IMR-90 (cell line): ENCODE measurements around the gene LRP1B. TPM values are rescaled to one million over a fixed set of nuclear protein-coding genes. Genes with fewer than 3 reads are reported as not detected.

ENCODE experiments used
- ATAC-seq: fragments of 200-7000 bp; cut with Tn5 transposase; 2 replicates; pipeline ENCODE4 v1.9.1; 2020; ENCODE audit warnings: low read depth, mild to moderate bottlenecking, moderate library complexity
- BruUV-seq: library from RNA; stranded (reverse); fragments of 400-500 nt; replicated peaks from 2 replicates; lab custom pipeline; 2021; lab: Mats Ljungman, UMichigan
- CTCF ChIA-PET: fragments of 300-600 bp; formaldehyde crosslinking; extraction: SDS; loops from one replicate; lab custom pipeline; 2021; ENCODE audit warnings: antibody characterized with exemption; lab: Yijun Ruan, JAX
- POLR2A ChIA-PET: fragments of 300-600 bp; sonication (Branson Sonifier 250); formaldehyde crosslinking; loops from one replicate; lab custom pipeline; 2022; ENCODE audit warnings: antibody characterized with exemption; ENCODE audit not compliant: unreplicated experiment; lab: Charles Lee
- DNase-seq: peaks from one replicate; pipeline ENCODE4 v3.0.0; 2013
- H2AFZ ChIP-seq: replicated peaks from 2 replicates; pipeline ENCODE3; 2013; ENCODE audit warnings: low read length, mild to moderate bottlenecking; ENCODE audit not compliant: poor library complexity
- H2AK5ac ChIP-seq: 2 replicates; pipeline ENCODE4 v1.6.1; 2013; ENCODE audit warnings: low read depth, low read length, inconsistent platforms
- H2AK9ac ChIP-seq: replicated peaks from 2 replicates; pipeline ENCODE3; 2013; ENCODE audit warnings: mild to moderate bottlenecking, low read depth, low read length, moderate library complexity; ENCODE audit not compliant: poor library complexity
- H2BK120ac ChIP-seq: 2 replicates; pipeline ENCODE4 v1.6.1; 2013; ENCODE audit warnings: low read depth, low read length, inconsistent platforms
- H2BK15ac ChIP-seq: 3 replicates; pipeline ENCODE4 v1.6.1; 2013; ENCODE audit warnings: low read depth, low read length, inconsistent platforms
- H2BK20ac ChIP-seq: 2 replicates; pipeline ENCODE4 v1.6.1; 2013; ENCODE audit warnings: low read depth, mild to moderate bottlenecking, inconsistent platforms, low read length, moderate library complexity
- H2BK5ac ChIP-seq: 2 replicates; pipeline ENCODE4 v1.6.1; 2013; ENCODE audit warnings: mild to moderate bottlenecking, low read depth, low read length, inconsistent platforms; ENCODE audit not compliant: poor library complexity, severe bottlenecking
- H3K14ac ChIP-seq: replicated peaks from 2 replicates; pipeline ENCODE4 v1.6.1; 2013; ENCODE audit warnings: low read depth, low read length, inconsistent platforms
- H3K18ac ChIP-seq: 2 replicates; pipeline ENCODE4 v1.6.1; 2013; ENCODE audit warnings: low read depth, low read length, control low read depth
- H3K23ac ChIP-seq: 2 replicates; pipeline ENCODE4 v1.6.1; 2013; ENCODE audit warnings: low read depth, low read length, inconsistent platforms
- H3K27ac ChIP-seq: 2 replicates; pipeline ENCODE4 v1.5.1; 2013; ENCODE audit warnings: mild to moderate bottlenecking, control low read depth, low read length; ENCODE audit not compliant: insufficient read depth
- H3K27me3 ChIP-seq: 2 replicates; pipeline ENCODE4 v1.6.1; 2013; ENCODE audit warnings: low read length; ENCODE audit not compliant: control insufficient read depth, insufficient read depth
- H3K36me3 ChIP-seq: 2 replicates; pipeline ENCODE4 v1.6.1; 2013; ENCODE audit warnings: low read length, mixed read lengths; ENCODE audit not compliant: control insufficient read depth, insufficient read depth
- H3K4ac ChIP-seq: 2 replicates; pipeline ENCODE4 v1.6.1; 2013; ENCODE audit warnings: low read depth, low read length, inconsistent platforms
- H3K4me1 ChIP-seq: 2 replicates; pipeline ENCODE4 v1.6.1; 2013; ENCODE audit warnings: low read length, mixed read lengths; ENCODE audit not compliant: control insufficient read depth, insufficient read depth
- H3K4me2 ChIP-seq: 2 replicates; pipeline ENCODE4 v1.6.1; 2013; ENCODE audit warnings: low read depth, mild to moderate bottlenecking, control low read depth, low read length, moderate library complexity
- H3K4me3 ChIP-seq: 2 replicates; pipeline ENCODE4 v1.5.1; 2013; ENCODE audit warnings: low read depth, mild to moderate bottlenecking, control low read depth, low read length, moderate library complexity; ENCODE audit not compliant: insufficient read depth
- H3K56ac ChIP-seq: 2 replicates; pipeline ENCODE4 v1.6.1; 2013; ENCODE audit warnings: low read length, inconsistent platforms; ENCODE audit not compliant: insufficient read depth; ENCODE audit errors: extremely low read depth
- H3K79me1 ChIP-seq, 2 experiments: 2 replicates each; pipeline ENCODE4 v1.6.1; 2013; ENCODE audit warnings: low read length in 2 of 2, inconsistent platforms in 1 of 2, low read depth in 1 of 2
- H3K9ac ChIP-seq: 2 replicates; pipeline ENCODE4 v1.6.1; 2013; ENCODE audit warnings: low read depth, low read length, control low read depth
- H3K9me1 ChIP-seq: 2 replicates; pipeline ENCODE4 v1.6.1; 2013; ENCODE audit warnings: low read length, inconsistent platforms; ENCODE audit not compliant: insufficient read depth
- H3K9me3 ChIP-seq: 2 replicates; pipeline ENCODE4 v1.6.1; 2013; ENCODE audit warnings: low read length; ENCODE audit not compliant: control insufficient read depth, insufficient read depth
- H4K20me1 ChIP-seq: 2 replicates; pipeline ENCODE4 v1.6.1; 2013; ENCODE audit warnings: low read length, inconsistent platforms; ENCODE audit not compliant: insufficient read depth
- H4K5ac ChIP-seq: 2 replicates; pipeline ENCODE4 v1.6.1; 2013; ENCODE audit warnings: mild to moderate bottlenecking, low read depth, low read length, control low read depth
- H4K8ac ChIP-seq, 2 experiments: 2 replicates each; pipeline ENCODE4 v1.6.1; 2013; ENCODE audit warnings: low read depth in 2 of 2, low read length in 2 of 2, control low read depth in 1 of 2, inconsistent platforms in 1 of 2
- H4K91ac ChIP-seq: 2 replicates; pipeline ENCODE4 v1.6.1; 2013; ENCODE audit warnings: low read depth, low read length, inconsistent platforms; ENCODE audit not compliant: insufficient read depth
- ELK1 ChIP-seq: fragments of 150-350 bp; IDR thresholded peaks from 2 replicates; pipeline ENCODE4 v1.6.1; 2016; ENCODE audit warnings: low read depth, mild to moderate bottlenecking, low read length, moderate library complexity, borderline replicate concordance
- MAZ ChIP-seq: IDR thresholded peaks from 2 replicates; pipeline ENCODE4 v1.6.1; 2012; ENCODE audit warnings: low read depth, mild to moderate bottlenecking, low read length, improper control_type of control experiment, moderate library complexity, borderline replicate concordance
- WGBS, 2 experiments: methylation state at CpG; one replicate each; pipeline versions ENCODE4 v1.1.5 to v1.1.7; 2013; ENCODE audit warnings: missing lambda C conversion rate in 2 of 2; ENCODE audit not compliant: insufficient read length in 1 of 2; ENCODE audit errors: extremely low coverage in 2 of 2; 5-methylcytosine and 5-hydroxymethylcytosine counted together
- dilution Hi-C: fragments of 300-500 bp; cut with HindIII; formaldehyde crosslinking; loops from one replicate; pipeline ENCODE4 v1.14.3; 2018; ENCODE audit warnings: low sequenced_read_pairs; ENCODE audit not compliant: unreplicated experiment
- in situ Hi-C: fragments of 300-500 bp; cut with MboI; formaldehyde crosslinking; loops from 3 replicates; pipeline ENCODE4 v1.14.3; 2019; ENCODE audit warnings: low sequenced_read_pairs, inconsistent platforms, mixed read lengths
- intact Hi-C: fragments of 100-400 bp; cut with micrococcal nuclease; formaldehyde crosslinking; loops from 2 replicates; pipeline ENCODE4 v1.10.0; 2022
- polyA plus RNA-seq, 3 experiments: library from polyadenylated mRNA; depleted of rRNA; stranded (reverse); fragments of >200 nt; gene quantifications; 2 replicates each; pipeline ENCODE4 v1.2.3, GENCODE V29; 2012; ENCODE audit warnings: low replicate concordance in 1 of 3
- total RNA-seq: library from RNA; depleted of rRNA; stranded (reverse); fragments of >200 nt; gene quantifications from 2 replicates; pipeline ENCODE4 v1.2.3, GENCODE V29; 2012

Gene LRP1B
- total and polyA plus RNA-seq, 2 of the 4 experiments (the other 2 are of a cell fraction), result under 0.01 to 0.02 TPM

- H2AFZ ChIP-seq, result no peak overlapping the region
- H2BK5ac ChIP-seq, result no peak overlapping the region
- H3K9me1 ChIP-seq, result no peaks in the 10 kb centered on the region
- no peak overlapping the region for H4K91ac ChIP-seq
- intact Hi-C loops, result no loop called here
- in situ Hi-C loops, result no loop called here
- DNase-seq (no peak), ATAC-seq (no peak)
- H3K4me3 ChIP-seq, result no peak overlapping the region
- H3K27me3 ChIP-seq, result no peaks in the 10 kb centered on the region
- no TSS peak for BruUV-seq
- dilution Hi-C loops, result no loop called here
- H3K4me1 ChIP-seq, result no peaks in the 10 kb centered on the region
- TF ChIP-seq MAZ (no peak), ELK1 (no peak)
- H3K9ac ChIP-seq, result no peak overlapping the region
- H3K27ac ChIP-seq, result no peak overlapping the region
- H2BK120ac ChIP-seq, result no peak overlapping the region
- no peak overlapping the region for H3K23ac ChIP-seq
- H3K4me2 ChIP-seq, result no peak overlapping the region
- H4K5ac ChIP-seq, result no peak overlapping the region
- H3K56ac ChIP-seq, result no peak overlapping the region
- POLR2A ChIA-PET, result no interaction called here
- no peaks in the 10 kb centered on the region for H3K36me3 ChIP-seq
- H2AK5ac ChIP-seq, result no peak overlapping the region
- H4K8ac ChIP-seq, result no peak overlapping the region
- no peak overlapping the region for H3K18ac ChIP-seq
- H3K4ac ChIP-seq, result no peak overlapping the region
- H2BK20ac ChIP-seq, result no peak overlapping the region
- no peaks in the 10 kb centered on the region for H4K20me1 ChIP-seq
- CTCF ChIA-PET, result no interaction called here
- no peaks in the 10 kb centered on the region for H3K79me1 ChIP-seq
- H3K9me3 ChIP-seq, result no peaks in the 10 kb centered on the region
- no peak overlapping the region for H2AK9ac ChIP-seq
- no peak overlapping the region for H2BK15ac ChIP-seq
- no CpG with 5 or more reads among the region's 1 CpG for WGBS, 2 experiments
- no peak overlapping the region for H3K14ac ChIP-seq
Measured at GRCh38 chr2:142175813-142176338, 45.1 kb upstream of the LRP1B start.
